Renal pelvis (tissue), 4 donors: Measurements from ENCODE around the gene RIPOR1. TPM values are rescaled to one million over a fixed set of nuclear protein-coding genes. Genes with fewer than 3 reads are reported as not detected.
"Not testable (repeated sequence)": the region's sequence is repeated elsewhere in the genome, so short reads cannot be mapped to it uniquely, and the experiment has no call there.

Source experiments
- DNase-seq: peaks from one replicate; pipeline ENCODE4 v3.0.0-alpha.2; 2013
- polyA plus RNA-seq, 3 donors: library from polyadenylated mRNA; unstranded; fragments of 120-200 nt; gene quantifications; one replicate each; pipeline ENCODE4 v1.2.1, GENCODE V29; 2013; ENCODE audit not compliant: insufficient read length in 3 of 3

Gene RIPOR1
- polyA plus RNA-seq, 3 donors: 135 to 155 (median 147) TPM

DNA sequence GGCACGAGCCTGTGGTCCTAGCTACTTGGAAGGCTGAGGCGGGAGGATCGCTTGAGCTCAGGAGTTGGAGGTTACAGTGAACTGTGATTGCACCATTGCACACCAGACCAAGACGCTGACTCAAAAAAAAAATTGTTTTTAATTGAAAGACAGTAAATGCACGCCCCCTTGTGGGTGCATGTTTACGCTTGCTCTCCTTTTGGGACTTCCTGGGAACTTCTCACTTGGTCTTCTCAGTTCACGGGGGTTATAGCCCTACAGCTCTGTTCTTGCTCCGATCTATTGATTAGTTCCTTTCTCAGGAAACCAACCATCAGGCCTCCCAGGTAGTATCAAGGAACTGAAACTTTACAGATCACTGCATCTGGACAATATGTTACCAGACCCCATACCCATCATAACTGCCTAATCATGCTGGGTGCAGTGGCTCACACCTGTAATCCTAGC, 14.2 kb upstream of the RIPOR1 start:
- DNase-seq: peak; percentile 75

DNA sequence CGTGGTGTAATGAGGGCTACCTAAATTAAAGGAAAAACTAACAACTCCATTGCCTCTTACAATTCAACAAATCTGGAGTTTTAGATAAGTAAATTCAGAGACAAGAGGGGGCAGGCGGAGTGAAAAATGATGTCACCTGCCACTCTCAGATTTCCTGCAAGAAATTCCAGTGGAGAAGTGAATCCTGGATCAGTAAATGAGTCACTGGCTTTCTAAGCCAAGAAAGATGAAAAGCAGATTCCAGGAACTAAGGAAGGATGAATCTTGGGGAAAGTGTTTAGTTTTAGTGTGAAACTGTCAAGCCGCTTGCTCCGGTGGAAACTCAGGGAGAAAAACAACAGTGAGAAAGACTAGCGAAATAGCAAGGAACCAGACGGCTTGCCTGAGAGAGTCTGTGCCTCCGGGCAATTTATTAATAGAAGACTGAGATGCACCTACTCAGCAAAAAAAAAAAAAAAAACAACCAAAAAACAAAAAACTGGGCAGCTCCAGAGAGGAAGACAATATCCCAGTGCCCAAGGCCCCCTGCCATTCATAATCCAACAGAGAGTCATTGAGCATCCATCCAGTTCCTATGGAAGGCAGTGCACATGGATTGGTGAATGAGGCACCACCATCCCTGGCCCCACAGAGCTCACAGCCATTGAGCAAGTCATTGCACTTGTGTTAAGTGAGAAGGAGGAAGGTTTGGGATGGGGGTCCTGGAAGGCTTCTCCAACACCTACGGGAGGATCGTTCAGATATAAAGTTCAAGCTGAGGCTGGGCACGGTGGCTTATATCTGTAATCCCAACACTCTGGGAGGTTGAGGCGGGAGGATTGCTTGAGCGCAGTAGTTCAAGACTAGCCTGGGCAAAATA, 12.1 kb upstream of the RIPOR1 start:
- no peak for DNase-seq

DNA sequence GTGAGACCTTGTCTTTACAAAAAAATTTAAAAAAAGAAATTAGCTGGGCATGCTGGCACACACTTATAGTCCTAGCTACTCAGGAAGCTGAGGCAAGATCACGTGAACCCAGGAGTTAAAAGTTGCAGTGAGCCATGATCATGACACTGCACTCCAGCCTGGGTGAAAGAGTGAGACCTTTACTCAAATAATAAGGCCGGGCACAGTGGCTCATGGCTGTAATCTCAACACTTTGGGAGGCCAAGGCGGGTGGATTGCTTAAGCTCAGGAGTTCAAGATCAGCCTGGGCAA, 11.5 kb upstream of the RIPOR1 start:
- no peak for DNase-seq

DNA sequence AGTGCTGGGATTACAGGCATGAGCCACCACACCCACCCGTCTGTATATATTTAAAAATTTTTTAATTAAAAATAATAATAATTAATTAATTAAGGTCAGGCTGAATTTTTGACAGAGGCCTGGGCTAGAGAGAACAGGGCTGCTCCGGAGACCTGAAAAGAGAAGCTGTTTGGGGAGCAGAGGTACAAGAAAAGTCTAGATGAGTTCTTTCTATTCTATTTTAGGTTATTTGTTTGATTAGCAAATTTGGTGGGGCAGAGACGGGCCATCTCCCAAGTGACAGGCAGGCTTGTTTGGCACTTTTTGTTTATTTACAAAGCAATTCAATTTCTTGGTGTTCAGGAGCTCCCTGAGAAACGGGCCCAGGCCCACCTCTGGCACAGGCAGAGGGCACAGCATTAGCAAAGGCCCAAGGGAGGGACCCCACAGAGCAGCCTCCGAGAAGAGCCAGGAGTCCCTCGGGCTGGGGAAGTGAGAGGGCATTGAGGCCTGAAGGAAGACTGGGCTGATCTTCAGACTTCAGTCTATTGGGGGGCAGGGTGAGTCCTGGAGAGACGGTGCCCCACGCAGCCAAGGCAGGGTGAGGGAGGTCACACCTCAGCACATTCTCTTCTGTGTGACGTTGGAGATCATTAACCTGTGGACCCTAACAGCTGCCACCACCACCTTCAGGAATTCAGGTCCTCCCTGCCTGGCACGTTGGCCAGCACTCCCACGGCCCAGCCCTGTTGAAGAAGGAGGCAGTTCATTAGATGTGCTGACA, 10.8 kb upstream of the RIPOR1 start:
- peak; percentile 57 for DNase-seq

DNA sequence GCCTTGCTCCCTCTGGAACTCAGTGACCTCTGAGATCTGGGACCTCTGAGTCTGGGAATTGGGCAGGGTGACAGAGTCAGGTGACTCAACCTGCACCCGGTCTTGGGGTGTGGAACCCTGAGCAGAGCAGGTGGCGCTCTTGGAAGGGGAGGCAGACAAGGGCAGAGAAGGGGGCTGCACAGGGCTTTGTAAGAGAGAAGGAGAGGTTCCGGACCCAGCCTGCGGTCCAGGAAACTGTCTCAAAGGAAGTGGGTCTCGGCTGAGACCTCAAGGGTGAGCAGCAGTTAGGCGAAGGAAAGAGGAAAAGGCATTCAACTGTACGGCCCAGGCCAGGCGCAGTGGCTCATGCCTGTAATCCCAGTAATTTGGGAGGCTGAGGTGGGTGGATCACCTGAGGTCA, 10.0 kb upstream of the RIPOR1 start:
- no peak for DNase-seq

DNA sequence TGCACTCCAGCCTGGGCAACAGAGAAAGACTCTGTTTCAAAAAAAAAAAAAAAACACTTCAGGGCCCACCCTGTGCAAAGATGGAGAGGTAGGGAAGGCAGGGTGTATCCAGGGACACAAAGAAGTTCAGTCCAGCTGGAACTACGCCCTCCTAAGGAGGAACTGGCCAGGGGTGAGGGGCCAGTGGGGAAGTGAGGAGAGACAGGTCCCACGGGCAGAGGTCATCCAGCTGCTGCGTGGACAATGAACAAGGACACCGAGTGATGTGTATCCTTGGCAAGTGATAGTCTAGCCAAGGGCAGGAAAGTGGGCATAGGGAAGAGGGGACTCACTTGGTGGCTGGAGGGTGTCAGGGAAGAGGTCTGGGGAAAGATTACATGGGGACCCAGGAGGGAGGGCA, 9.4 kb upstream of the RIPOR1 start:
- no peak for DNase-seq

DNA sequence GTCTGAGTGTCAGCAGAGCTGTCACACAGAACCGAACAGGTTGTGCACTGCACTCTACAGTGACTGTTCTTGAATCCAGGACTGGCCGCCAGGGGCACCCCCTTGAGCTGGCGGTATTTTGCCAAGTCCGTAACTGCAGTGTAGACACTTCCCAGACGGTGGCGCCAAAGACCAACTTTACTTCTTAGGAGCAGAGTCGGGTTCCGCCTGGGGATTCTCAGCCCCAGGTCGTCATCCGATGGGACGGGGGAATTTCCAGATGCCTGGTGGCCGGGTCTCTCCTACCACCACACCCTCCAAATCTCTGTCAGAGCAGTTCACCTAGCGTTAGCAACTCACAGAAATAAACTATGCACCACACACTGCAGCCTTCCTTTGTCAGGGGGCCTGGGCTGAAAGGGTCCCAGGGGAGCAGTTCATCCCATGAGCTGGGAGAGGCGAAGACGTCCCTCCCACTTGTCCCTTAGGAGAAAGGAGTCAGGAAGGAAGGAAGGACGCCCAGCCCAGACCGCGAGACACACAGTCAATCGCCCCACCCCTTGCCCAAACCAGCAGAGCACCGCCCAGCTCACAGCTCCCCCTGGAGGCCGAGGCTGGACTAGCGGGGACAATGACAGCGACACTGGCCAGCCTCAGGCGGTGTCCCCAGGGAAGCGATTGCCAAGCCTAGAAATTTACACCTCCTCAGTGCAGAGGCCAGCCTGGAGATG, 7.4 kb upstream of the RIPOR1 start:
- peak; percentile 96 for DNase-seq

DNA sequence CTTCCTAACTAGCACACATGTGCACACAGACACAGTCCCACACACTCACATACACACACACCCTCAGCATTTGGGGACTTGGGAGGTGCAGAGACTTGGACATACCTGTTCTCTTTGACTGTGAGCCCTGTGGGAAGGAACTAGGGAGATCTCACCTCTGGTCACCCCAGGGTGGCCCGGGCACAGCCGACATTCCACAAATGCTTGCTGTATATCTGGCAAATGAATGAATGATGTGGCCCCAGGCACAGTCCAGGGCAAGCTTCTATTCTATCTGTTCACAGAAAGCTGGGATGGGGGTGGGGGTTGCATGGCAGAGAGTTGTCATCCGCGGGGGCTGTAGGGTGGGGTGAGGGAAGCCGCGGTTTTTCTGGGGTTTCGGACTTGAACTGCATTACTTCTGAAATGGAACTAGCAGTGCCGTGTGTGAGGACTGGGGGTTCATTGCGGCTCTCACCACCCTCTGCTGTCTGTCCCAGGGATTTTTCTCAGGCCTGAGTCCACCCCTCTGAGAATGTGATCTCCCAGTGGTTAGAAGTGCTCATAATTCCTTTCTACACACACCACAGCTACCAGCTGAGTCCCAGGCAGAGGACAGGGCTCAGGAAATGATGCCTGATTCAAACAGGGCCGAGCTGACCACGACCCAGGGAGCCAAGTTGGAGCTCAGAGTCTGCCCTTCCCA, 3.3 kb upstream of the RIPOR1 start:
- DNase-seq: no peak

DNA sequence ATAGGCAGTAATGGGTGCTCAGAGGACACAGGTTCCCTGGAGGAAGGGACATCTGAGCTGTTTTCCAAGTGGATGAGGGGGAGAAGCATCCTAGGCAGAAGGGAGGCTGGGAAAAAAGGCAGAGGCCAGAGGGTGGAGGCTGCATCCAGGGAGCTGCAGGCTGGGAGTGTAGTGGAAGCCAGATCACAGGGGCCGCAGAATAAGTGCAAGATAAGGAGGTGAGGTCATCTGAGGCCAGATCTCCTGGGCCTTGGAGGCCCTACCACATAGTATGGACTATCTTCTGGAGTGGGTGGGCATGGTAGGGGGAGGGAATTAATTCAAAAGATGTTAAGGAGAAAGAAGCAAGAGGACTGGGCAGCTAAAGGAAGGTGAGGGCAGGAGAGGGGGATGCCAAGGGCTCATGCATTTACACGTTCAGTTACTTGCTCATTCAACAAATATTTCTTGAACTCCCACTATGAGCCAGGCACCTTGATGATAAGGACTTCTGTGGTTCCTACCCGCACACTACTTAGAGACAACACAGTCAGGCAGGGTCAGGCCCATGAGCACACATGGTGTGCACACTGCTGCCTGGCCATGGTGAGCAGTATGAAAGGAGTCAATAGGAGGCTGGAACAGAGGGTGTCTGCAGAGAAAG, 2.4 kb upstream of the RIPOR1 start:
- no peak for DNase-seq

DNA sequence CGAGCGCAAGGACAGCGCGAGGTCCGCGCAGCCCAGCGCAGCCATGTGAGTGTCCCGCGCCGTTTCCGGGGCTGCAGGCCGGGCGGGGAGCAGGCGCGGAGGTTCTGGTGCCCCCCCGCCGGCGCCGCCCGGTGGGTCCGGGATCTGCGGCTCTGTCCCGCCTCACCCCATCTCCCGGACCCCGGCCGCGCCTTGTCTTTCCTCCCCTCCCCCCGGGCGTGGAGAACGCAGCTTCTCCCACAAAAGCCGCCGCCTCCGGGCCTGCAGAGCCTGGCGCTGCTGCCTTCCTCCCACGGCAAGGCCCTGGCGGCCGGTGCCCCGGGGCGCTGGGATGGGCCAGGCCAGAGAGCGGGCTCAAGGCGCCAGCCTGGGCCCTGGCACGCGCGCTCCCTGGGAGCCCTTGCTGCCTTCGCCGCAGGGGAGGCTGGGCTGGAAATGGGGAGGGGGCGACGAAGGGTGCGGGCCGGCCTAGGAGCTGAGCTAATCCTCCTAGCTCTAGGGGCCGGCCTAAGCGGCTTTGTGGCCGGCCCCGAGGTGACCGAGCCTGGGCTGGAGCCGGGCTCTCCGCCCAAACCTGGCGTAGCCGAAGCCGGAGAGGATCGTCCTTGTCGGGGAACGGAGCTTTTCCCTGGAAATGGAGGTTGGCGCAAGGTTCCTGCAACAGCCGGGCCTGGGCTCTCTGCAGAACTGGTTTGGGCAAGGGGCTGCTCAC, 397 bp downstream of the RIPOR1 start:
- DNase-seq: no peak

DNA sequence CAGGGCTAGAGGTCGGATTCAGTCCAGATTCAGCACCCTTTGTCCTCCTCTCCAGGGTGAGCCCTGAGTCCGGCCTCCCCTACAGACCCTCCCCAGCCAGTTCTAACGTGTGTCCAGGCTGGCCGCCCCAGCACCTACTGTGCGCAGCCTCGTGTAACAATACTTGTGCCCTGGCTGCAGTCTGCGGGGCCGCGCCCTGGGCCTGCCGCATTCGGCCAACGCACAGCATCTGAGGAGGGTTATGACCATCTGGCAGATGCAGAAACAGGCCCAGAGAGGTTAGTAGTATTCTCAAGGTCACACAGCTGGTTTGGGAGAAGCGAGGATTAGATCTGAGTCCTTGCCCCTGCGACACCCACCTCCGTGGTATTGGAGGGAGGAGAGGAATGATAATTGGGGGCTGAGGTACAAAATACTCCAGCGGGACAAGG, 968 bp downstream of the RIPOR1 start:
- no peak for DNase-seq

DNA sequence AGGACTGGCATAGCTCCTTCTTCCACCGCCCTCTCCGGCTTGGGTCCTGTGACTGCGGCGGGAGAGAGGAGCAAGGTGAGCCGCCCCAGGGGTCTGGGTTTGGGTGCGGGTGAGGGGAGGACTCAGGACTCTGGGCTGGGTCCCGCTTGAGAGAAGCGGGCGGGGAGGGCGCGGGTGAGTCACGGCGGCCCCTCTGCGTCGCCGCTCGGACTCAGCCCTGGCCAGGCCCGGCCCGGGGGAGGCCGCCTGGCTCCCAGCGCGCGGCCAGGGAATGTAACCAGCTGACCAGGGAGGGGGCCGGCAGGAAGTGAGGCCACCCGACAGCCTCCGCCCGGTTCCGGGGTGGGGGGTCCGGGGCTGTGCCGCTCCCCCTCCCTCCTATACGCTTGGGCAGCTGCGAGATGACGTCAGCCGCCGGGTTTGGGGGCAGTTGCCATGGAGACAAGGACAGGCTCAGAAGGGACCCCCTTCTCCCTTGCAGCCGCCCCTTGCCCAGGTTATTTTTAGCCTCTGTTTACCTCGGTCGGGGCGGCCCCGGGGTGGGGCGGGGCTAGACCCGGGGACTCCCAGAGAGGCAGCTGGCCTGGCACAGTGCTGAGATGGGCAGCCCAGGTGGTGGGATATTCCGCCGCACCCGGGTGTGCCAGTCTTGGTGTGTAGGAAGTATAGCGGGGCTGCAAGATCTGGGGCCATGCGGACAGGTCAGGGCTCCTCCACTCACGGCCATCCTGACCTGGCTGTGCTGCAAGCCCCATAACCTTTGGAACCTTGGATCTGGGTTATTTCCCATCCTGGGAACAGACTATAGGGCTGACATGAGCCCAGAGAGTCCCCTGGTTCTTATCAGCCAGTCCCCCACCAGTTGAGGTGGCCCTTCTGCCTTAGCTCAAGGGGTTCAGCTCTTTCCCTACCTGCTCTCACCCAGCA, 1.6 kb downstream of the RIPOR1 start:
- peak; percentile 73 for DNase-seq

DNA sequence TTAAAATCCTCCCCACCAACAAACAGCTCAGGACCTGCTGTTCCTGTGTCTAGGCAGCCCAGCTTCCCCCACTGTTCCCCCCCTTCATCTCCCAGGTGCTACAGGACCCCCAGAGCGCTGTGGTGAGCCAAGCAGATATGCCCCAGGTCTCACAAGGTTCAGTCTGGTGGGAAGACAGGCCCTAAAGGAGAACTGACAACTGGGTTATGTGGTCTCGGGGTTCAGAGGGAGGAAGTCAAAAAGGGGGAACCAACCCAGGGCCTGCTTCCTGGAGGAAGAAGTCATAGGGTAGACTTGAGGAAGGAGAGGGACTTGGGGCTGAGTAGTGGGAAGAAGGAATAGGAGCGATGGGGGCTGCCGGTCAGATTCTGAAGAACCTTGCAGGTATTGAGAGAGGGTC, 2.6 kb downstream of the RIPOR1 start:
- DNase-seq: no peak

DNA sequence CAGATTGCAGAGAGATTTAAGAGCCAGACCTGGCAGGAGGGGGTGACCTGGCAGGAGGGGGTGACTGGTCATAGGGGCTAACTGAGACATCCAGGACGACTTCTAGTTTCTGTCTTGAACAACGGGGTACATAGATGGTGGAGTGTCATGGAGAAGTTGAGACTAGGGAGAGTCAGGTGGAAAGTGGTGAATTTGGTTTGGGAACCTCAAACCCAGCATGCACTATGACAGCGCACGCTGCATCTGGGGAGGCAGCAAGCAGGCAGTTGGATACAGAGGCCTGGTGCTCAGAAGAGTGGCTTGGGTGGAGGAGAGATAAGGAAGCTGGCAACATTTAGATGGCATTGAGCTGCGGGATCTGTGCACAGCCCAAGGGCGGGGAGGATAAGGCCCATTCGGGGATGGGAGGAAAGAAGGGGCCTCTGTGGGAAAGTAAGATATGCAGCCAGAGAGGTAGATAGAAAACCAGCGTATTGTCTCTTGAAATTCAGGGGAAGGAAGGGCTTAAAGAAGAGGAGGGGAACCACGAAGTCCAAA, 4.5 kb downstream of the RIPOR1 start:
- DNase-seq: no peak

DNA sequence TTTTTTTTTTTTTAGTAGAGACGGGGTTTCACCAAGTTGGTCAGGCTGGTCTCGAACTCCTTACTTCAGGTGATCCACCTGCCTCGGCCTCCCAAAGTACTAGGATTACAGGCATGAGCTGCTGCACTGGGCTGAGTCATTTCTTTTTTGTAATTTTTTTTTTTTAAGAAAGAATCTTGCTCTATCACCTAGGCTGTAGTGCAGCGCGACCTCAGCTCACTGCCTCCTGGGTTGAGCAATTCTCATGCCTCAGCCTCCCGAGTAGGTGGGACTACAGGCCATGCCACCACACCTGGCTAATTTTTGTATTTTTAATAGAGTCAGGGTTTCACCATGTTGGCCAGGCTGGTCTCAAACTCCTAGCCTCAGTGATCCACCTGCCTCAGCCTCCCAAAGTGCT, 5.4 kb downstream of the RIPOR1 start:
- not testable (repeated sequence) for DNase-seq

DNA sequence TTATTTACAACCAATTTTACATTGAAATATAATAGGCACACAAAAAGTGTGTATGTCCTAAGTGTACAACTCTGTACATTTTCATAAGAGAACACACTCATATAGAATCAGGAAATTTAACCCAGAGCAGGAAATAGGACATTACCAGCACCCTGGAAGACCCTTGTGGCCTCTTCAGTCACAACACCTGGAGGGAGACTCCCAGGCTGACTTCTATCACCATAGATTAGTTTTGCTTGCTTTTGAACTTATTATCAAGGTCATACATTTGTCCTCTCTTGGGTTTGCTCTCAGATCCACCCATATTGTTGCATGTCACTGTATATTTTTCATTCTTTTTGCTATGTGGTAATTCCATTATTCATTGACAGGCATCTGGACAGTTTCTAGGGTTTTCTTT, 5.8 kb downstream of the RIPOR1 start:
- no peak for DNase-seq

DNA sequence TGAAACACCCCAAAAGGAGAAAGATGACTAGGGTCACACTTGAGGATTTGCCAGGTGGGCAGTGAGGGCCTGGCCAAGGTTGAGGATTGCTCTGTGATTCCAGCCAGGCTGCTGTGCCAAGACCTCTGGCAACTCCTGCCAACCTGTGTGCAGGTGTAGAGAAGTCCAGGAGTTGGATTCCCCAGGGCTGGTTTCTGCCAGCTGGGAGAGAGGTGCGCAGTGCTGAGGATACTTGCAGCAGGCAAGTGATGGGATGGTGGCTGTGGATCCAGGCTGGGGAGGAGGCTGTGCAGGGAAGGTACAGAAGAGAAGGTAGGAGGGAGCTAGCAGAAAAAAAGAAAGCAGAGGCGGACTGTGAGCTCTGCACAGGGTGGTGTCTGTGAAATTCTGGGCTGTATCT, 6.6 kb downstream of the RIPOR1 start:
- DNase-seq: no peak

DNA sequence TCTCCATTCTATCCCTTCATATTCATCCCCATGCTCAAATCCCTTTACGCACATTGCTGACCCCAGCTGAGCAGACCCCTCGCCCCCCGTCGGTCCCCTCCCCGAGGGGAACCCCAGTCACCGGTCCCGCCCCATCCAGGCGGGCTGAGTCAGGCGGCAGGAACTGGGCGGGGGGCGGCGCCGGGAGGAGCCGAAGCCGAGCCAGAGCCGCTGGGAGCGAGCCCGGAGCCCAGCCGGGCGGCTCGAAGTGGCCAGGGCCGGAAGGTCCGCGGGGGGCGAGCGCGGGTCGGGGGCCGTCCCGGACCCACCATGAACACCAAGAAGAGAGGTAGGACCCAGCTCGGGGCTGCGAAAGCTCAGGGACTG, 8.6 kb downstream of the RIPOR1 start:
- peak; percentile 60 for DNase-seq
